HCT116 (cell line): Measurements from ENCODE around the gene GALNT17. TPM values are rescaled to one million over a fixed set of nuclear protein-coding genes. Genes with fewer than 3 reads are reported as not detected.

ENCODE experiments used
- ATAC-seq: fragments of 200-7000 bp; cut with Tn5 transposase; 2 replicates; pipeline ENCODE4 v1.9.1; 2020; ENCODE audit warnings: mild to moderate bottlenecking, moderate library complexity
- BruUV-seq: library from RNA; stranded (reverse); fragments of 400-500 nt; replicated peaks from 2 replicates; lab custom pipeline; 2021; lab: Mats Ljungman, UMichigan
- CTCF ChIA-PET: fragments of 300-600 bp; sonication (Branson Sonifier 250); formaldehyde crosslinking; loops from one replicate; lab custom pipeline; 2021; ENCODE audit warnings: antibody characterized with exemption; lab: Charles Lee
- POLR2A ChIA-PET: fragments of 300-600, 350-600 bp; sonication (Branson Sonifier 250); formaldehyde crosslinking; loops from one replicate; lab custom pipeline; 2021; ENCODE audit warnings: antibody characterized with exemption; lab: Charles Lee
- RAD21 ChIA-PET, 2 experiments: fragments of 300-600 bp; sonication (Branson Sonifier 250); formaldehyde crosslinking; loops; one replicate each; lab custom pipeline; 2023; ENCODE audit warnings: low total read pairs in 2 of 2; ENCODE audit not compliant: uncharacterized antibody in 2 of 2, unreplicated experiment in 2 of 2, low non-redundant PET in 1 of 2; lab: Charles Lee
- DNase-seq: peaks from one replicate; pipeline ENCODE4 v3.0.0-alpha.2; 2010; ENCODE audit warnings: low read depth, low spot score
- H2AFZ ChIP-seq: fragments of 200-600 bp; shearing (Covaris generic), sonication (generic); 2 replicates; pipeline ENCODE4 v1.6.1; 2017; ENCODE audit warnings: low read depth, mixed run types, mixed read lengths, antibody characterized with exemption, low read length; ENCODE audit not compliant: poor library complexity, severe bottlenecking
- H3K27ac ChIP-seq: 2 replicates; pipeline ENCODE4 v1.5.1; 2012; ENCODE audit warnings: low read depth, low read length
- H3K27me3 ChIP-seq: fragments of 200-600 bp; sonication (generic); 2 replicates; pipeline ENCODE4 v1.6.1; 2016; ENCODE audit warnings: mixed run types, low read length, mixed read lengths; ENCODE audit not compliant: insufficient read depth
- H3K36me3 ChIP-seq, 2 experiments: fragments of 200-500 bp in 1 of 2; fragments of 200-600 bp in 1 of 2; sonication (Bioruptor generic) in 1 of 2; sonication (generic) in 1 of 2; 2 replicates each; pipeline versions ENCODE4 v1.5.1 to v1.6.1; 2014 to 2016; ENCODE audit warnings: low read length in 2 of 2, inconsistent platforms in 1 of 2, mixed read lengths in 1 of 2, mixed run types in 1 of 2; ENCODE audit not compliant: insufficient read depth in 2 of 2, control insufficient read depth in 1 of 2
- H3K4me1 ChIP-seq, 2 experiments: fragments of 200-600 bp in 1 of 2; sonication (generic) in 1 of 2; 2 replicates each; pipeline versions ENCODE4 v1.5.1 to v1.6.1; 2012 to 2017; ENCODE audit warnings: low read length in 2 of 2, inconsistent platforms in 1 of 2, mild to moderate bottlenecking in 1 of 2, mixed read lengths in 1 of 2, mixed run types in 1 of 2, moderate library complexity in 1 of 2; ENCODE audit not compliant: insufficient read depth in 2 of 2, control insufficient read depth in 1 of 2
- H3K4me2 ChIP-seq: fragments of 200-600 bp; sonication (generic); 2 replicates; pipeline ENCODE4 v1.6.1; 2017; ENCODE audit warnings: mixed run types, low read length, mixed read lengths
- H3K4me3 ChIP-seq, 2 experiments: fragments of 200-600 bp in 1 of 2; sonication (generic) in 1 of 2; replicated peaks in 1 of 2; 2 replicates each; pipeline ENCODE4 v1.5.1; 2011 to 2016; ENCODE audit warnings: low read length in 2 of 2, control low read depth in 1 of 2, low read depth in 1 of 2, mild to moderate bottlenecking in 1 of 2, mixed read lengths in 1 of 2, mixed run types in 1 of 2
- H3K79me2 ChIP-seq: fragments of 200-600 bp; sonication (generic); 2 replicates; pipeline ENCODE4 v1.6.1; 2017; ENCODE audit warnings: mild to moderate bottlenecking, mixed run types, low read length, moderate library complexity, mixed read lengths; ENCODE audit not compliant: insufficient read depth
- H3K9ac ChIP-seq: fragments of 200-600 bp; sonication (generic); 2 replicates; pipeline ENCODE4 v1.6.1; 2016; ENCODE audit warnings: low read length, mixed read lengths
- H3K9me2 ChIP-seq: fragments of 200-600 bp; sonication (generic), shearing (Covaris generic); 2 replicates; pipeline ENCODE4 v1.6.1; 2017; ENCODE audit warnings: mixed run types, mild to moderate bottlenecking, moderate library complexity; ENCODE audit not compliant: insufficient read depth
- H3K9me3 ChIP-seq, 2 experiments: fragments of 200-500 bp in 1 of 2; fragments of 200-600 bp in 1 of 2; sonication (Bioruptor generic) in 1 of 2; sonication (generic) in 1 of 2; 2 replicates each; pipeline ENCODE4 v1.6.1; 2014 to 2017; ENCODE audit warnings: low read length in 2 of 2, mixed read lengths in 2 of 2, inconsistent platforms in 1 of 2, low read depth in 1 of 2, mild to moderate bottlenecking in 1 of 2, mixed run types in 1 of 2, moderate library complexity in 1 of 2; ENCODE audit not compliant: control insufficient read depth in 1 of 2, insufficient read depth in 1 of 2
- H4K20me1 ChIP-seq: fragments of 200-600 bp; sonication (generic), shearing (Covaris generic); 2 replicates; pipeline ENCODE4 v1.6.1; 2017; ENCODE audit warnings: mixed run types, mild to moderate bottlenecking, moderate library complexity; ENCODE audit not compliant: insufficient read depth
- ATF3 ChIP-seq: IDR thresholded peaks from 2 replicates; pipeline ENCODE4 v1.6.1; 2012
- EGR1 ChIP-seq: IDR thresholded peaks from 2 replicates; pipeline ENCODE4 v1.6.1; 2012; ENCODE audit warnings: low read depth
- EZH2 ChIP-seq: fragments of 200-600 bp; sonication (generic); IDR thresholded peaks from 2 replicates; pipeline ENCODE4 v1.6.1; 2017; ENCODE audit warnings: antibody characterized with exemption, mixed run types
- EZH2phosphoT487 ChIP-seq: fragments of 200-600 bp; IDR thresholded peaks from 2 replicates; pipeline ENCODE4 v1.6.1; 2018; ENCODE audit warnings: antibody characterized with exemption, borderline replicate concordance
- FOSL1 ChIP-seq: IDR thresholded peaks from 2 replicates; pipeline ENCODE4 v1.6.1; 2012; ENCODE audit warnings: low read depth
- POLR2AphosphoS5 ChIP-seq: IDR thresholded peaks from 2 replicates; pipeline ENCODE4 v1.6.1; 2011; ENCODE audit warnings: mild to moderate bottlenecking, low read depth, low read length, moderate library complexity
- SRF ChIP-seq: IDR thresholded peaks from 2 replicates; pipeline ENCODE4 v1.6.1; 2012; ENCODE audit warnings: low read depth
- TCF7L2 ChIP-seq: IDR thresholded peaks from 2 replicates; pipeline ENCODE4 v1.7.0; 2011; ENCODE audit warnings: borderline replicate concordance, inconsistent platforms; ENCODE audit not compliant: insufficient read depth, insufficient read length; ENCODE audit errors: extremely low read depth
- ZNF274 ChIP-seq: fragments of 200-500 bp; sonication (Bioruptor generic); IDR thresholded peaks from 2 replicates; pipeline ENCODE4 v1.6.1; 2014; ENCODE audit warnings: mild to moderate bottlenecking, low read depth, low read length, inconsistent platforms
- intact Hi-C: fragments of 100-400 bp; cut with micrococcal nuclease; formaldehyde crosslinking; loops from 2 replicates; pipeline ENCODE4 v1.10.0; 2022
- total RNA-seq: library from RNA; stranded (reverse); gene quantifications from one replicate; pipeline ENCODE4 v1.2.1, GENCODE V29; 2021; ENCODE audit not compliant: unreplicated experiment
- TF ChIP-seq, protein P1 (sequence below): IDR thresholded peaks from 2 replicates; pipeline ENCODE4 v1.6.1; 2012
- TF ChIP-seq, protein P2 (sequence below), 3 experiments: fragments of 200-600 bp in 1 of 3; sonication (generic) in 1 of 3; IDR thresholded peaks in 2 of 3; conservative IDR thresholded peaks in 1 of 3; 2 replicates each; pipeline ENCODE4 v1.5.1; 2012 to 2017; ENCODE audit warnings: low read depth in 2 of 3, low read length in 2 of 3, antibody characterized with exemption in 1 of 3, borderline replicate concordance in 1 of 3, control low read depth in 1 of 3, mild to moderate bottlenecking in 1 of 3, mixed read lengths in 1 of 3, mixed run types in 1 of 3, moderate library complexity in 1 of 3; ENCODE audit not compliant: insufficient read depth in 1 of 3
- TF ChIP-seq, protein P3 (sequence below): IDR thresholded peaks from 2 replicates; pipeline ENCODE4 v1.6.1; 2012; ENCODE audit warnings: low read depth

Gene GALNT17
- total RNA-seq, 1 experiment from 2014 or later, result not detected

DNA sequence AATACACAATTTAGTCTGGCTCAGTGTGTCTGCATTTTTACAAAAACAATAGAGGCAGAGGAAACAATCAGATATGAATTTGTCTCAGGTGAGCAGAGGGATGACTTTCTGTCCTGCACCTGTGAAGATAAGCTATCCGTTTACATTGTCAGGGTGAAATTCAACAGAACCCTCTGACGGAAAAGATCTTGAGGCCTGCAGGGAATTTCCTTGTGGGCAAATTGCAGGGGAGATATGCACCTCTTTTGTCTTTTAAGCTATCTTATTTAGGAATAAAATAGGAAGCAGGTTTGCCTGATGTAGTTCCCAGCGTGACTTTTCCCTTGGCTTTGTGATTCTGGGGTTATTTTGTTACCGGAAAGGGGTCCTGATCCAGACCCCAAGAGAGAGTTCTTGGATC is 325.1 kb downstream of the GALNT17 start:
- intact Hi-C loops, result no loop called here
- no TSS peak for BruUV-seq
- ChIA-PET CTCF (no interaction called here), POLR2A (no interaction called here), RAD21 (no interaction called here)
- H3K9me2 ChIP-seq, result no peaks in the 10 kb centered on the region
- peaks cover 3 to 11% of the 10 kb centered on the region in 2 experiments; a peak in 2 of 4 replicates for H3K9me3 ChIP-seq
- H3K27me3 ChIP-seq, result no peaks in the 10 kb centered on the region
- H4K20me1 ChIP-seq, result no peaks in the 10 kb centered on the region
- no peak overlapping the region for H3K27ac ChIP-seq
- no peaks in the 10 kb centered on the region for H3K4me1 ChIP-seq
- TF ChIP-seq, protein P1, sequence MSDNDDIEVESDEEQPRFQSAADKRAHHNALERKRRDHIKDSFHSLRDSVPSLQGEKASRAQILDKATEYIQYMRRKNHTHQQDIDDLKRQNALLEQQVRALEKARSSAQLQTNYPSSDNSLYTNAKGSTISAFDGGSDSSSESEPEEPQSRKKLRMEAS, result no peak
- TF ChIP-seq, protein P2, sequence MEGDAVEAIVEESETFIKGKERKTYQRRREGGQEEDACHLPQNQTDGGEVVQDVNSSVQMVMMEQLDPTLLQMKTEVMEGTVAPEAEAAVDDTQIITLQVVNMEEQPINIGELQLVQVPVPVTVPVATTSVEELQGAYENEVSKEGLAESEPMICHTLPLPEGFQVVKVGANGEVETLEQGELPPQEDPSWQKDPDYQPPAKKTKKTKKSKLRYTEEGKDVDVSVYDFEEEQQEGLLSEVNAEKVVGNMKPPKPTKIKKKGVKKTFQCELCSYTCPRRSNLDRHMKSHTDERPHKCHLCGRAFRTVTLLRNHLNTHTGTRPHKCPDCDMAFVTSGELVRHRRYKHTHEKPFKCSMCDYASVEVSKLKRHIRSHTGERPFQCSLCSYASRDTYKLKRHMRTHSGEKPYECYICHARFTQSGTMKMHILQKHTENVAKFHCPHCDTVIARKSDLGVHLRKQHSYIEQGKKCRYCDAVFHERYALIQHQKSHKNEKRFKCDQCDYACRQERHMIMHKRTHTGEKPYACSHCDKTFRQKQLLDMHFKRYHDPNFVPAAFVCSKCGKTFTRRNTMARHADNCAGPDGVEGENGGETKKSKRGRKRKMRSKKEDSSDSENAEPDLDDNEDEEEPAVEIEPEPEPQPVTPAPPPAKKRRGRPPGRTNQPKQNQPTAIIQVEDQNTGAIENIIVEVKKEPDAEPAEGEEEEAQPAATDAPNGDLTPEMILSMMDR (IDR thresholded peaks at IDR 0.05 in 2 of 3, conservative IDR thresholded peaks at IDR 0.05 in 1 of 3; ENCODE audit: borderline replicate concordance in 1 of 3, insufficient read depth in 1 of 3, low read depth in 2 of 3, low read length in 2 of 3), result no peak
- TF ChIP-seq POLR2AphosphoS5 (no peak), ATF3 (no peak), TCF7L2 (no peak)
- DNase-seq, result no peak
- H3K4me2 ChIP-seq, result no peak overlapping the region
- H2AFZ ChIP-seq, result no peak overlapping the region
- H3K36me3 ChIP-seq, result no peaks in the 10 kb centered on the region
- H3K79me2 ChIP-seq, result no peaks in the 10 kb centered on the region
- H3K4me3 ChIP-seq, result no peak overlapping the region
- ATAC-seq, result no peak
- no peak overlapping the region for H3K9ac ChIP-seq

GRCh38 chr7:71457846-71458590 is 326.1 kb downstream of the GALNT17 start:
- peaks cover 3 to 11% of the 10 kb centered on the region in 2 experiments; a peak in 2 of 4 replicates for H3K9me3 ChIP-seq
- no TSS peak for BruUV-seq
- no peak overlapping the region for H3K27ac ChIP-seq
- H3K4me3 ChIP-seq, result no peak overlapping the region
- H4K20me1 ChIP-seq, result no peaks in the 10 kb centered on the region
- no peaks in the 10 kb centered on the region for H3K79me2 ChIP-seq
- intact Hi-C loops, result no loop called here
- RAD21 ChIA-PET, result no interaction called here
- no peaks in the 10 kb centered on the region for H3K27me3 ChIP-seq
- no peak for ATAC-seq
- no peak for DNase-seq
- H3K4me1 ChIP-seq, result no peaks in the 10 kb centered on the region
- H3K4me2 ChIP-seq, result no peak overlapping the region
- H3K9me2 ChIP-seq, result no peaks in the 10 kb centered on the region
- CTCF ChIA-PET, result no interaction called here
- POLR2A ChIA-PET, result no interaction called here
- no peak for TF ChIP-seq EGR1
- no peak for TF ChIP-seq EZH2
- no peak for TF ChIP-seq EZH2phosphoT487
- TF ChIP-seq ATF3, result no peak
- TF ChIP-seq, protein P3, sequence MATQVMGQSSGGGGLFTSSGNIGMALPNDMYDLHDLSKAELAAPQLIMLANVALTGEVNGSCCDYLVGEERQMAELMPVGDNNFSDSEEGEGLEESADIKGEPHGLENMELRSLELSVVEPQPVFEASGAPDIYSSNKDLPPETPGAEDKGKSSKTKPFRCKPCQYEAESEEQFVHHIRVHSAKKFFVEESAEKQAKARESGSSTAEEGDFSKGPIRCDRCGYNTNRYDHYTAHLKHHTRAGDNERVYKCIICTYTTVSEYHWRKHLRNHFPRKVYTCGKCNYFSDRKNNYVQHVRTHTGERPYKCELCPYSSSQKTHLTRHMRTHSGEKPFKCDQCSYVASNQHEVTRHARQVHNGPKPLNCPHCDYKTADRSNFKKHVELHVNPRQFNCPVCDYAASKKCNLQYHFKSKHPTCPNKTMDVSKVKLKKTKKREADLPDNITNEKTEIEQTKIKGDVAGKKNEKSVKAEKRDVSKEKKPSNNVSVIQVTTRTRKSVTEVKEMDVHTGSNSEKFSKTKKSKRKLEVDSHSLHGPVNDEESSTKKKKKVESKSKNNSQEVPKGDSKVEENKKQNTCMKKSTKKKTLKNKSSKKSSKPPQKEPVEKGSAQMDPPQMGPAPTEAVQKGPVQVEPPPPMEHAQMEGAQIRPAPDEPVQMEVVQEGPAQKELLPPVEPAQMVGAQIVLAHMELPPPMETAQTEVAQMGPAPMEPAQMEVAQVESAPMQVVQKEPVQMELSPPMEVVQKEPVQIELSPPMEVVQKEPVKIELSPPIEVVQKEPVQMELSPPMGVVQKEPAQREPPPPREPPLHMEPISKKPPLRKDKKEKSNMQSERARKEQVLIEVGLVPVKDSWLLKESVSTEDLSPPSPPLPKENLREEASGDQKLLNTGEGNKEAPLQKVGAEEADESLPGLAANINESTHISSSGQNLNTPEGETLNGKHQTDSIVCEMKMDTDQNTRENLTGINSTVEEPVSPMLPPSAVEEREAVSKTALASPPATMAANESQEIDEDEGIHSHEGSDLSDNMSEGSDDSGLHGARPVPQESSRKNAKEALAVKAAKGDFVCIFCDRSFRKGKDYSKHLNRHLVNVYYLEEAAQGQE, result no peak
- no peak for TF ChIP-seq FOSL1
- no peak for TF ChIP-seq ZNF274
- TF ChIP-seq SRF, result no peak
- H3K9ac ChIP-seq, result no peak overlapping the region
- H3K36me3 ChIP-seq, result no peaks in the 10 kb centered on the region
- no peak overlapping the region for H2AFZ ChIP-seq
